HG02642 (cell line): ENCODE data around the gene PGAP2.
A peak's percentile ranks its signal among the peaks of the same experiment; 100 is the strongest.

Source experiments
- ATAC-seq: cut with Tn5 transposase; IDR thresholded peaks from one replicate; pipeline ENCODE4 v1.9.1; 2021; ENCODE audit warnings: mild to moderate bottlenecking; ENCODE audit not compliant: unreplicated experiment, poor library complexity

The PGAP2 gene

GRCh38 chr11:3830088-3830487, 21.7 kb downstream of the PGAP2 start:
- no peak for ATAC-seq

GRCh38 chr11:3830730-3831129, 22.4 kb downstream of the PGAP2 start:
- ATAC-seq = no peak

- no peak for ATAC-seq
Measured at GRCh38 chr11:3831378-3832239, 23.2 kb downstream of the PGAP2 start.

GRCh38 chr11:3832816-3833215, 24.5 kb downstream of the PGAP2 start:
- no peak for ATAC-seq

GRCh38 chr11:3833449-3833848, 25.1 kb downstream of the PGAP2 start:
- no peak for ATAC-seq

- ATAC-seq = no peak
Measured at GRCh38 chr11:3834349-3834663, 25.9 kb downstream of the PGAP2 start.

GRCh38 chr11:3834664-3835461, 26.5 kb downstream of the PGAP2 start:
- no peak for ATAC-seq

GRCh38 chr11:3835751-3836150, 27.4 kb downstream of the PGAP2 start:
- no peak for ATAC-seq

- no peak for ATAC-seq
Measured at GRCh38 chr11:3836903-3837302, 28.5 kb downstream of the PGAP2 start.

GRCh38 chr11:3837793-3838192, 29.4 kb downstream of the PGAP2 start:
- ATAC-seq = no peak

- ATAC-seq = no peak
Measured at GRCh38 chr11:3838504-3838903, 30.1 kb downstream of the PGAP2 start.

GRCh38 chr11:3840004-3840869, 31.9 kb downstream of the PGAP2 start:
- peak; percentile 1 for ATAC-seq

- ATAC-seq = peak; percentile 55
Measured at GRCh38 chr11:3840870-3841425, 32.6 kb downstream of the PGAP2 start, which contains the start of gene RHOG. RHOG (minus strand) TSS chr11:3840959; CDS start chr11:3828138, 12,821 bp downstream.

GRCh38 chr11:3841426-3842350, 33.3 kb downstream of the PGAP2 start:
- peak; percentile 60 for ATAC-seq

GRCh38 chr11:3843326-3843725, 35.0 kb downstream of the PGAP2 start:
- no peak for ATAC-seq

GRCh38 chr11:3845246-3845645, 36.9 kb downstream of the PGAP2 start:
- no peak for ATAC-seq

- no peak for ATAC-seq
Measured at GRCh38 chr11:3845670-3846069, 37.3 kb downstream of the PGAP2 start.

GRCh38 chr11:3849297-3849874, 41.0 kb downstream of the PGAP2 start:
- ATAC-seq = no peak

GRCh38 chr11:3853545-3853842, 45.1 kb downstream of the PGAP2 start:
- ATAC-seq = no peak
